Astrocyte (in vitro differentiated cells and primary cell): Measurements from ENCODE around the gene ACOT11.

Experiments
- CTCF ChIP-seq: IDR thresholded peaks from 2 replicates; pipeline ENCODE4 v1.5.1; 2011; ENCODE audit warnings: low read depth, mild to moderate bottlenecking, inconsistent platforms, low read length, moderate library complexity; ENCODE audit not compliant: insufficient read depth
- EZH2 ChIP-seq: IDR thresholded peaks from 2 replicates; pipeline ENCODE4 v1.6.1; 2012; ENCODE audit warnings: mild to moderate bottlenecking, low read length, inconsistent platforms; ENCODE audit not compliant: insufficient read depth

- TF ChIP-seq CTCF (no peak), EZH2 (no peak)
Observed at GRCh38 chr1:54557671-54558355, 9.8 kb downstream of the ACOT11 start.
